Colonic mucosa (tissue), 4 donors: ENCODE results near the gene TMEM38B. TPM values are rescaled to one million over a fixed set of nuclear protein-coding genes. Genes with fewer than 3 reads are reported as not detected.

Experiments used
- DNase-seq: peaks from one replicate; pipeline ENCODE4 v3.0.0-alpha.2; 2020
- H3K27ac ChIP-seq: fragments of 200-600 bp; one replicate; pipeline ENCODE4 v1.8.0; 2021
- H3K27me3 ChIP-seq: fragments of 200-600 bp; one replicate; pipeline ENCODE4 v1.8.0; 2021
- H3K36me3 ChIP-seq: fragments of 200-600 bp; one replicate; pipeline ENCODE4 v1.8.0; 2021
- H3K4me1 ChIP-seq: fragments of 200-600 bp; one replicate; pipeline ENCODE4 v1.8.0; 2021; ENCODE audit warnings: mild to moderate bottlenecking
- H3K4me3 ChIP-seq: fragments of 200-600 bp; one replicate; pipeline ENCODE4 v1.8.0; 2021
- H3K9ac ChIP-seq, 2 donors: one replicate each; pipeline ENCODE4 v1.7.0; 2013; ENCODE audit warnings: control low read depth in 2 of 2, low read depth in 2 of 2, low read length in 2 of 2
- H3K9me3 ChIP-seq: fragments of 200-600 bp; one replicate; pipeline ENCODE4 v1.8.0; 2021
- CTCF ChIP-seq: fragments of 200-600 bp; IDR thresholded peaks from one replicate; pipeline ENCODE4 v1.8.0; 2022; ENCODE audit warnings: antibody characterized with exemption, mild to moderate bottlenecking
- intact Hi-C: fragments of 100-400 bp; cut with DNase I; formaldehyde crosslinking; loops from one replicate; pipeline ENCODE4 v1.14.1; 2022
- total RNA-seq, 2 donors: library from RNA; stranded (reverse); fragmentation: NEBNext Ultra II Directional in 1 of 2; extraction: Animal tissue kit (Norgen Biotek cat#: 25700) in 1 of 2; gene quantifications; one replicate each; pipeline ENCODE4 v1.2.1, GENCODE V29; 2021
- donor health status: healthy.
- donor health status: DM: no; HTN: no; CAD: no.
- donor health status: DM: no; HTN: no; CAD: no.

TMEM38B gene
- total RNA-seq, 2 donors from 2014 or later: 28.5 to 38.2 TPM

- H3K36me3 ChIP-seq: no peaks in the 10 kb centered on the region
- no peak for TF ChIP-seq CTCF
- H3K9me3 ChIP-seq: no peaks in the 10 kb centered on the region
- intact Hi-C loops: no loop called here
- H3K27me3 ChIP-seq: no peaks in the 10 kb centered on the region
- H3K9ac ChIP-seq: no peak overlapping the region
- no peak overlapping the region for H3K27ac ChIP-seq
- H3K4me3 ChIP-seq: no peak overlapping the region
- no peak for DNase-seq
- H3K4me1 ChIP-seq: no peaks in the 10 kb centered on the region
Observed at GRCh38 chr9:105667867-105668266, 26.5 kb upstream of the TMEM38B start.

- intact Hi-C loops: no loop called here
- Histone ChIP-seq H3K27me3 (no peaks in the 10 kb centered on the region), H3K4me3 (no peak overlapping the region), H3K9me3 (no peaks in the 10 kb centered on the region), H3K4me1 (no peaks in the 10 kb centered on the region), H3K9ac (no peak overlapping the region), H3K36me3 (no peaks in the 10 kb centered on the region), H3K27ac (no peak overlapping the region)
- no peak for TF ChIP-seq CTCF
- no peak for DNase-seq
Observed at GRCh38 chr9:105670315-105670714, 24.0 kb upstream of the TMEM38B start.

- no peak for DNase-seq
- H3K4me3 ChIP-seq: no peak overlapping the region
- H3K27me3 ChIP-seq: no peaks in the 10 kb centered on the region
- intact Hi-C loops: no loop called here
- no peaks in the 10 kb centered on the region for H3K9me3 ChIP-seq
- no peaks in the 10 kb centered on the region for H3K36me3 ChIP-seq
- H3K4me1 ChIP-seq: no peaks in the 10 kb centered on the region
- H3K27ac ChIP-seq: no peak overlapping the region
- no peak overlapping the region for H3K9ac ChIP-seq
- no peak for TF ChIP-seq CTCF
Observed at GRCh38 chr9:105670775-105671174, 23.6 kb upstream of the TMEM38B start.

GRCh38 chr9:105672711-105673234 lies 21.6 kb upstream of the TMEM38B start:
- H3K36me3 ChIP-seq: no peaks in the 10 kb centered on the region
- intact Hi-C loops: no loop called here
- no peaks in the 10 kb centered on the region for H3K4me1 ChIP-seq
- no peak for TF ChIP-seq CTCF
- H3K4me3 ChIP-seq: no peak overlapping the region
- no peak overlapping the region for H3K27ac ChIP-seq
- no peaks in the 10 kb centered on the region for H3K9me3 ChIP-seq
- H3K9ac ChIP-seq: no peak overlapping the region
- no peak for DNase-seq
- no peaks in the 10 kb centered on the region for H3K27me3 ChIP-seq

GRCh38 chr9:105673850-105674387 lies 20.4 kb upstream of the TMEM38B start:
- H3K4me3 ChIP-seq: no peak overlapping the region
- no peak overlapping the region for H3K9ac ChIP-seq
- no peaks in the 10 kb centered on the region for H3K9me3 ChIP-seq
- no peak for TF ChIP-seq CTCF
- no peaks in the 10 kb centered on the region for H3K27me3 ChIP-seq
- no peak for DNase-seq
- no peak overlapping the region for H3K27ac ChIP-seq
- intact Hi-C loops: no loop called here
- no peaks in the 10 kb centered on the region for H3K4me1 ChIP-seq
- H3K36me3 ChIP-seq: no peaks in the 10 kb centered on the region
